ENCODE results near the gene OTOF. TPM values are rescaled to one million over a fixed set of nuclear protein-coding genes. Genes with fewer than 3 reads are reported as not detected.

OTOF gene
- total and polyA plus RNA-seq, 9 of the 15 experiments (the other 6 are each of a cell fraction or from before 2014, with no cell fraction given): 0.03 to 0.11 (median 0.06) TPM; not detected in 5

GRCh38 chr2:26455037-26455669 lies 22.8 kb downstream of the OTOF start:
- ChIA-PET POLR2A (interaction anchor here (0.6 to 1.2 kb wide), 3 partner anchors 32 to 269 kb away, joined by 3 to 4 read pairs (median 3); no protein-coding TSS in a partner anchor), CTCF (ENCODE audit: low intra/inter-chr PET ratio) (no interaction called here)
- Histone ChIP-seq H3K27ac (ENCODE audit: extremely low read depth, low read depth, low read length) (no peak overlapping the region), H3K4me3 (no peak overlapping the region), H3K9ac (ENCODE audit: insufficient read depth in 1 of 2, low read depth in 2 of 2, low read length in 2 of 2) (no peak overlapping the region; a peak in 1 of 4 replicates), H3K27me3 (ENCODE audit: control insufficient read depth in 2 of 2, insufficient read depth in 2 of 2, low read length in 2 of 2) (peaks cover 0 to 21% of the 10 kb centered on the region in 2 experiments; a peak in 3 of 5 replicates), H4K20me1 (replicated peaks; ENCODE audit: control insufficient read depth, insufficient read depth, low read length) (no peaks in the 10 kb centered on the region), H3K9me1 (ENCODE audit: control insufficient read depth, insufficient read depth, low read length) (no peaks in the 10 kb centered on the region), H3K36me3 (ENCODE audit: control insufficient read depth, insufficient read depth, low read length) (no peaks in the 10 kb centered on the region), H3K79me2 (ENCODE audit: control insufficient read depth, insufficient read depth, low read length) (no peaks in the 10 kb centered on the region), H2AFZ (ENCODE audit: low read depth, low read length) (no peak overlapping the region), H3K9me3 (replicated peaks; ENCODE audit: control insufficient read depth, insufficient read depth, low read depth, low read length) (no peaks in the 10 kb centered on the region), H3K4me1 (replicated peaks in 1 of 2; ENCODE audit: control insufficient read depth in 2 of 2, insufficient read depth in 2 of 2, low read length in 2 of 2) (peaks cover 0 to 22% of the 10 kb centered on the region in 2 experiments; a peak in 2 of 5 replicates), H3K4me2 (ENCODE audit: insufficient read depth, low read length) (no peak overlapping the region)
- intact Hi-C loops (cut with micrococcal nuclease) (no loop called here), in situ Hi-C loops (cut with MboI) (no loop called here)
- no peak for ATAC-seq
- WGBS (ENCODE audit: insufficient coverage, low coverage, missing lambda C conversion rate): 15% methylated on average over 11 of the region's 11 CpGs
- TF ChIP-seq ZNF696 (CRISPR knock-in tag; conservative IDR thresholded peaks at IDR 0.05) (no peak), ELF2 (CRISPR knock-in tag; IDR thresholded peaks at IDR 0.05) (no peak), PHF8 (IDR thresholded peaks at IDR 0.05; ENCODE audit: borderline replicate concordance, low read length) (no peak), ETV1 (tag; conservative IDR thresholded peaks at IDR 0.05; ENCODE audit: low read depth) (no peak), HCFC1 (IDR thresholded peaks at IDR 0.05; ENCODE audit: low read depth, low read length) (no peak), KLF10 (CRISPR knock-in tag; IDR thresholded peaks at IDR 0.05) (no peak), VEZF1 (CRISPR knock-in tag; IDR thresholded peaks at IDR 0.05) (no peak), KHSRP (IDR thresholded peaks at IDR 0.05) (no peak), ZBTB17 (CRISPR knock-in tag; IDR thresholded peaks at IDR 0.05) (no peak), BHLHE40 (IDR thresholded peaks at IDR 0.05; ENCODE audit: low read length) (no peak), MLLT1 (IDR thresholded peaks at IDR 0.05) (no peak), GABPB1 (CRISPR knock-in tag; IDR thresholded peaks at IDR 0.05) (no peak), ZNF740 (CRISPR knock-in tag; IDR thresholded peaks at IDR 0.05) (no peak), ZNF740 (tag; IDR thresholded peaks at IDR 0.05) (no peak), RBBP5 (IDR thresholded peaks at IDR 0.05; ENCODE audit: borderline replicate concordance, insufficient read depth, low read length, poor library complexity, severe bottlenecking) (no peak), PRPF4 (IDR thresholded peaks at IDR 0.05; ENCODE audit: insufficient read depth, low read depth, low read length, poor library complexity, severe bottlenecking) (no peak)
- no peak for DNase-seq (ENCODE audit: extremely low read depth in 1 of 4, low spot score in 3 of 4)
- FAIRE-seq: no peak
- BruUV-seq (replicated peaks): no TSS peak
